Measurements from ENCODE around the gene TBC1D13. TPM values are rescaled to one million over a fixed set of nuclear protein-coding genes. Genes with fewer than 3 reads are reported as not detected.

Gene TBC1D13
- total RNA-seq, 1 experiment from 2014 or later, result 10.9 TPM

DNA sequence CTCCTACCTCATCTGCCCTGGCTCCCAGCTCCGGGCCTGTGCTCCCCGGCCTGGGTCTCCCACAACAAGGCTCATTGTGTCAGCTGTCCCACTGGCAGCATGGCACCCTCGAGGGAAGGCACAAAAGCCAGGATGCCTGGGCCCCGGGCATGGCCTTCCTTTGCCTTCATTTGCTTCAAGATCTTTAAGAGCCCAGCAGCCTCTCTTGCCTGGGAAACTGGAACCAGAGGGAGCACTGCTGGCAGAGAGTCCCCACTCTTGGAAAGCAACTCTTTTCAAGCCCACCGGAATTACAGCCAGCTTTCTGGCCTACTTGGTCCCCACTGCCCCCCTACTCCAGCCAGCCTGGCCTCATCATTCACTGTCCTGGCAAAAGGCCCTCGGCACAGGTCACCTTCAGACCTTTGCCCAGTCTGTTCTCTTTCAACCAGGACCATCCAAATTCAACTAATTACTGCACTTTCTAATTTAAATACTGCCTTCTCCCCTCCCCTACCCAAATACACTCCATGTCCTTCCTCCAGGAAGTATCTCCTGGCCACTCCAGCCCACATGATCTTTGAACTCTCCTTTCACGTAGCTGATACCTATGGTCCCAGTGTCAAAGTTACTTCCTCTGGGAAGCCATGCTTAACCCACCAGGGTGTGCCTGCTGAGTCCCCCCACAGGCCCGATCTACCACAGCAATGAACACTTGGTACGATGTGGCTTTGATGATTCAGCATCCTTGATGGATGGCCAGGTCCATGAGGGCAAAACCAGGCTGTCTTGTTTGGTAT is 24.2 kb upstream of the TBC1D13 start:
- BruUV-seq (replicated peaks), result no TSS peak
- peaks cover 8% of the 10 kb centered on the region for H3K36me3 Mint-ChIP-seq (ENCODE audit: insufficient read depth, unreplicated experiment)
- TF ChIP-seq, protein P1, sequence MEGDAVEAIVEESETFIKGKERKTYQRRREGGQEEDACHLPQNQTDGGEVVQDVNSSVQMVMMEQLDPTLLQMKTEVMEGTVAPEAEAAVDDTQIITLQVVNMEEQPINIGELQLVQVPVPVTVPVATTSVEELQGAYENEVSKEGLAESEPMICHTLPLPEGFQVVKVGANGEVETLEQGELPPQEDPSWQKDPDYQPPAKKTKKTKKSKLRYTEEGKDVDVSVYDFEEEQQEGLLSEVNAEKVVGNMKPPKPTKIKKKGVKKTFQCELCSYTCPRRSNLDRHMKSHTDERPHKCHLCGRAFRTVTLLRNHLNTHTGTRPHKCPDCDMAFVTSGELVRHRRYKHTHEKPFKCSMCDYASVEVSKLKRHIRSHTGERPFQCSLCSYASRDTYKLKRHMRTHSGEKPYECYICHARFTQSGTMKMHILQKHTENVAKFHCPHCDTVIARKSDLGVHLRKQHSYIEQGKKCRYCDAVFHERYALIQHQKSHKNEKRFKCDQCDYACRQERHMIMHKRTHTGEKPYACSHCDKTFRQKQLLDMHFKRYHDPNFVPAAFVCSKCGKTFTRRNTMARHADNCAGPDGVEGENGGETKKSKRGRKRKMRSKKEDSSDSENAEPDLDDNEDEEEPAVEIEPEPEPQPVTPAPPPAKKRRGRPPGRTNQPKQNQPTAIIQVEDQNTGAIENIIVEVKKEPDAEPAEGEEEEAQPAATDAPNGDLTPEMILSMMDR (IDR thresholded peaks at IDR 0.05; ENCODE audit: unreplicated experiment), result no peak
- H3K27ac Mint-ChIP-seq (ENCODE audit: low read depth, unreplicated experiment), result no peak overlapping the region
- no peaks in the 10 kb centered on the region for H3K4me1 Mint-ChIP-seq (ENCODE audit: insufficient read depth, unreplicated experiment)
- intact Hi-C loops (cut with micrococcal nuclease), result no loop called here
- ChIA-PET POLR2A (interaction anchor here (1.7 kb wide), 1 partner anchor 8 kb away, joined by 8 read pairs; no protein-coding TSS in a partner anchor), CTCF (interaction anchor here (0.6 kb wide), 1 partner anchor 36 kb away, joined by 4 read pairs; no protein-coding TSS in a partner anchor)
- H3K4me3 Mint-ChIP-seq (ENCODE audit: unreplicated experiment), result no peak overlapping the region
- no peaks in the 10 kb centered on the region for H3K9me3 Mint-ChIP-seq (ENCODE audit: unreplicated experiment)
- no peak for DNase-seq (ENCODE audit: unreplicated experiment)
- H3K27me3 Mint-ChIP-seq (ENCODE audit: insufficient read depth, unreplicated experiment), result no peaks in the 10 kb centered on the region

DNA sequence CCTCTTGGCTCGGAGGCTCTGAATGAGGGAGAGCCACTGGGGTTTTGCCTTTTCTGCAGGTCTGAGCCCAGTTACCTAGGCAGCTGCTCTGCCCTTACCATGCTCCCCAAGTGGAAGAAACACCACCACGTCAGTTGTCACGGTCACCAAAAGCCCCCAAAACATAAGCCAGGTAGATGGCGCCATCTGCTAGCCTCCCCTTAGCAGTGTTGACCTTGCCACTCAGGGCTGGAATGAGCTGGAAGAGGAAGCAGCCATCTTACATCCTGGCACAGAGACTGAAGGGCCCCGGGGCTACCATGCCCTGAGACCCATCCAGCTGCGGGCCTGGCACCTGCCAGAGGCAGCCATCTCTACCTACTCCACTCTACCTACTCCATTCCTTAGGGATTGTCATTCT is 22.7 kb upstream of the TBC1D13 start:
- Mint-ChIP-seq H3K9me3 (ENCODE audit: unreplicated experiment) (no peaks in the 10 kb centered on the region), H3K36me3 (ENCODE audit: insufficient read depth, unreplicated experiment) (peaks cover 8% of the 10 kb centered on the region), H3K27me3 (ENCODE audit: insufficient read depth, unreplicated experiment) (no peaks in the 10 kb centered on the region), H3K27ac (ENCODE audit: low read depth, unreplicated experiment) (no peak overlapping the region), H3K4me3 (ENCODE audit: unreplicated experiment) (no peak overlapping the region), H3K4me1 (ENCODE audit: insufficient read depth, unreplicated experiment) (no peaks in the 10 kb centered on the region)
- intact Hi-C loops (cut with micrococcal nuclease), result no loop called here
- CTCF ChIA-PET, result interaction anchor here (0.6 kb wide), 2 partner anchors 9 to 24 kb away, joined by 3 read pairs; no protein-coding TSS in a partner anchor
- no peak for DNase-seq (ENCODE audit: unreplicated experiment)
- no TSS peak for BruUV-seq (replicated peaks)
- TF ChIP-seq, protein P1 (IDR thresholded peaks at IDR 0.05; ENCODE audit: unreplicated experiment), result no peak
- POLR2A ChIA-PET, result no interaction called here

GRCh38 chr9:128765499-128765898 is 21.6 kb upstream of the TBC1D13 start:
- ChIA-PET CTCF (interaction anchor here (0.6 to 0.7 kb wide), 2 partner anchors 51 to 307 kb away, joined by 3 to 4 read pairs; no protein-coding TSS in a partner anchor), POLR2A (interaction anchor here (0.8 to 1.0 kb wide), 2 partner anchors 13 to 53 kb away, joined by 5 read pairs; partner anchors contain the start of gene ENDOG)

DNA sequence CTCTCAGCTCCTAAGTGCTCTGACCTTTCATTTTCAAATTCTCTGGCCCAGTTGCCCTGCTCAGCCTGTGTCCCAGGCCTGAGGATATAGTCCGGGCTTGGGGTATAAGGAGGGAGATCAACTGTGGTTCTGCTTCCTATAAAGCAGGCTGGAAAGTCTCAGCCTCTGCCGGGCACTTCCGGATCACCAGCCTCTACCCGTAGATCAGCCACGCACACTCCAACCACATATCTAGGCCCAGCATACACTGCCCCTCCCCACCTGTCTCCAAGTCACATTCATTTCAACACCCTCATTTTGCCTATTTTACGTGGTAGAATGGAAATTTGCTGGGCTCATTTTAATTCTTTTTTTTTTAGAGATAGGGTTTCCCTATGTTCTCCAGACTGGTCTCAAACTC is 18.4 kb upstream of the TBC1D13 start:
- no peaks in the 10 kb centered on the region for H3K27me3 Mint-ChIP-seq (ENCODE audit: insufficient read depth, unreplicated experiment)
- intact Hi-C loops (cut with micrococcal nuclease), result no loop called here
- TF ChIP-seq, protein P1 (IDR thresholded peaks at IDR 0.05; ENCODE audit: unreplicated experiment), result no peak
- ChIA-PET CTCF (interaction anchor here (0.6 to 1.7 kb wide), 2 partner anchors 36 to 52 kb away, joined by 3 to 5 read pairs; no protein-coding TSS in a partner anchor), POLR2A (no interaction called here)
- H3K4me3 Mint-ChIP-seq (ENCODE audit: unreplicated experiment), result no peak overlapping the region
- DNase-seq (ENCODE audit: unreplicated experiment), result no peak
- peaks cover 11% of the 10 kb centered on the region for H3K4me1 Mint-ChIP-seq (ENCODE audit: insufficient read depth, unreplicated experiment)
- H3K9me3 Mint-ChIP-seq (ENCODE audit: unreplicated experiment), result no peaks in the 10 kb centered on the region
- BruUV-seq (replicated peaks), result no TSS peak
- H3K27ac Mint-ChIP-seq (ENCODE audit: low read depth, unreplicated experiment), result no peak overlapping the region
- peaks cover 8% of the 10 kb centered on the region for H3K36me3 Mint-ChIP-seq (ENCODE audit: insufficient read depth, unreplicated experiment)

More at GRCh38 chr9:128765499-128765898, 21.6 kb upstream of the TBC1D13 start:
- Mint-ChIP-seq H3K36me3 (ENCODE audit: insufficient read depth, unreplicated experiment) (peaks cover 8% of the 10 kb centered on the region), H3K27ac (ENCODE audit: low read depth, unreplicated experiment) (no peak overlapping the region), H3K27me3 (ENCODE audit: insufficient read depth, unreplicated experiment) (no peaks in the 10 kb centered on the region), H3K4me3 (ENCODE audit: unreplicated experiment) (no peak overlapping the region), H3K4me1 (ENCODE audit: insufficient read depth, unreplicated experiment) (peaks cover 9% of the 10 kb centered on the region), H3K9me3 (ENCODE audit: unreplicated experiment) (no peaks in the 10 kb centered on the region)
- BruUV-seq (replicated peaks), result no TSS peak
- intact Hi-C loops (cut with micrococcal nuclease), result no loop called here
- TF ChIP-seq, protein P1 (IDR thresholded peaks at IDR 0.05; ENCODE audit: unreplicated experiment), result no peak
- no peak for DNase-seq (ENCODE audit: unreplicated experiment)

Data from MCF 10A (cell line).